OCI-LY7 (cell line): ENCODE measurements around the gene MDK. TPM values are rescaled to one million over a fixed set of nuclear protein-coding genes. Genes with fewer than 3 reads are reported as not detected.

Source experiments
- BruUV-seq: library from RNA; stranded (reverse); fragments of 400-500 nt; replicated peaks from 2 replicates; lab custom pipeline; 2021; lab: Mats Ljungman, UMichigan
- CTCF ChIA-PET: fragments of 300-600 bp; sonication (Branson Sonifier 250); formaldehyde crosslinking; loops from one replicate; lab custom pipeline; 2022; ENCODE audit warnings: antibody characterized with exemption; ENCODE audit not compliant: unreplicated experiment; lab: Charles Lee
- POLR2A ChIA-PET: fragments of 300-600 bp; sonication (Branson Sonifier 250); formaldehyde crosslinking; loops from one replicate; lab custom pipeline; 2022; ENCODE audit warnings: antibody characterized with exemption; lab: Charles Lee
- DNase-seq: peaks from one replicate; pipeline ENCODE4 v3.0.0-alpha.2; 2015; ENCODE audit warnings: low spot score
- H2AFZ ChIP-seq: fragments of 200-600 bp; sonication (generic), shearing (Covaris generic); 2 replicates; pipeline ENCODE4 v1.6.1; 2014; ENCODE audit warnings: mild to moderate bottlenecking, antibody characterized with exemption, low read length, moderate library complexity
- H3K27ac ChIP-seq: fragments of 200-600 bp; sonication (generic); 2 replicates; pipeline ENCODE4 v1.5.1; 2014; ENCODE audit warnings: mixed run types, low read depth, mild to moderate bottlenecking, moderate library complexity, low read length, inconsistent platforms; ENCODE audit not compliant: poor library complexity, severe bottlenecking
- H3K36me3 ChIP-seq: fragments of 200-600 bp; sonication (generic); 2 replicates; pipeline ENCODE4 v1.6.1; 2014; ENCODE audit warnings: mild to moderate bottlenecking, antibody characterized with exemption, low read length, moderate library complexity, mixed read lengths; ENCODE audit not compliant: insufficient read depth
- H3K4me1 ChIP-seq: fragments of 200-600 bp; sonication (generic); 2 replicates; pipeline ENCODE4 v1.5.1; 2014; ENCODE audit warnings: mild to moderate bottlenecking, low read length; ENCODE audit not compliant: insufficient read depth, poor library complexity, severe bottlenecking
- H3K4me2 ChIP-seq: fragments of 200-600 bp; sonication (generic); 2 replicates; pipeline ENCODE4 v1.6.1; 2014; ENCODE audit warnings: mild to moderate bottlenecking, low read length
- H3K4me3 ChIP-seq: fragments of 200-600 bp; sonication (generic); 2 replicates; pipeline ENCODE4 v1.5.1; 2014; ENCODE audit warnings: mild to moderate bottlenecking, low read depth, low read length; ENCODE audit not compliant: poor library complexity, severe bottlenecking
- H3K79me2 ChIP-seq: fragments of 200-600 bp; sonication (generic); 2 replicates; pipeline ENCODE4 v1.6.1; 2016; ENCODE audit warnings: low read depth, mild to moderate bottlenecking, low read length, moderate library complexity, mixed read lengths; ENCODE audit not compliant: insufficient read depth
- H3K9me2 ChIP-seq: fragments of 200-600 bp; sonication (generic); 2 replicates; pipeline ENCODE4 v1.6.1; 2016; ENCODE audit warnings: mild to moderate bottlenecking, low read length, mixed read lengths; ENCODE audit not compliant: insufficient read depth
- H3K9me3 ChIP-seq: fragments of 200-600 bp; sonication (generic); 2 replicates; pipeline ENCODE4 v1.6.1; 2014; ENCODE audit warnings: mild to moderate bottlenecking, mixed run types, low read length, mixed read lengths
- H4K20me1 ChIP-seq: fragments of 200-600 bp; sonication (generic); 2 replicates; pipeline ENCODE4 v1.6.1; 2014; ENCODE audit warnings: mild to moderate bottlenecking, antibody characterized with exemption, low read length, moderate library complexity, mixed read lengths; ENCODE audit not compliant: insufficient read depth
- CTCF ChIP-seq: fragments of 200-600 bp; sonication (generic); conservative IDR thresholded peaks from 2 replicates; pipeline ENCODE4 v1.5.1; 2014; ENCODE audit warnings: mild to moderate bottlenecking, antibody characterized with exemption, low read length, moderate library complexity, mixed read lengths
- EZH2phosphoT487 ChIP-seq: fragments of 200-600 bp; sonication (generic); IDR thresholded peaks from 2 replicates; pipeline ENCODE4 v1.6.1; 2018; ENCODE audit warnings: low read depth, borderline replicate concordance, mild to moderate bottlenecking, mixed run types, antibody characterized with exemption, low read length, moderate library complexity, mixed read lengths
- intact Hi-C: fragments of 100-400 bp; cut with micrococcal nuclease; formaldehyde crosslinking; loops from one replicate; pipeline ENCODE4 v1.10.0; 2022; ENCODE audit not compliant: unreplicated experiment
- total RNA-seq, 2 experiments: library from RNA; depleted of rRNA in 1 of 2; stranded (reverse); fragments of >200 nt in 1 of 2; shearing (Covaris generic) in 1 of 2; gene quantifications; 2 replicates each; pipeline ENCODE4 v1.2.3, GENCODE V29; 2014 to 2022

MDK gene
- total RNA-seq, 2 experiments from 2014 or later: 5.1 to 6.2 TPM

GRCh38 chr11:46391186-46391577, 9.7 kb downstream of the MDK start:
- CTCF ChIA-PET: interaction anchor here (0.6 kb wide), 1 partner anchor 620 kb away, joined by 4 read pairs; no protein-coding TSS in a partner anchor
- Histone ChIP-seq H3K36me3 (0 out of 2 replicates have a peak, but pooled peaks cover 6% of the 10 kb centered on the region), H3K27ac (no peak overlapping the region), H3K79me2 (no peaks in the 10 kb centered on the region), H2AFZ (no peak overlapping the region), H3K4me2 (no peak overlapping the region), H3K9me3 (no peaks in the 10 kb centered on the region), H3K9me2 (no peaks in the 10 kb centered on the region), H4K20me1 (no peaks in the 10 kb centered on the region), H3K4me1 (no peaks in the 10 kb centered on the region), H3K4me3 (no peak overlapping the region)
- no peak for DNase-seq
- TF ChIP-seq CTCF: no peak
- no TSS peak for BruUV-seq
- intact Hi-C loops: no loop called here
- POLR2A ChIA-PET: no interaction called here

GRCh38 chr11:46391578-46392420, 10.3 kb downstream of the MDK start, which contains the start of gene CHRM4:
TSS of gene CHRM4 (minus strand) at chr11:46391776. CDS start at chr11:46386557, 5,219 bp downstream.
- Histone ChIP-seq H3K27ac (no peak within 1 kb of the TSS), H3K9me3 (no peaks in the 10 kb centered on the region), H3K9me2 (no peaks in the 10 kb centered on the region), H2AFZ (no peak within 1 kb of the TSS), H3K36me3 (peaks cover 10% of the 10 kb centered on the region; the same call in 1 of the 2 replicates), H3K4me2 (peak within 1 kb of the TSS; percentile 46; the same call in 1 of the 2 replicates), H3K79me2 (no peaks in the 10 kb centered on the region), H3K4me3 (no peak within 1 kb of the TSS), H4K20me1 (no peaks in the 10 kb centered on the region), H3K4me1 (no peaks in the 10 kb centered on the region)
- BruUV-seq: no TSS peak
- ChIA-PET CTCF (interaction anchor here (0.6 kb wide), 1 partner anchor 620 kb away, joined by 4 read pairs; no protein-coding TSS in a partner anchor), POLR2A (interaction anchor here (0.6 kb wide), 1 partner anchor 225 kb away, joined by 3 read pairs; the partner anchor contains the start of genes ATG13 and HARBI1)
- TF ChIP-seq CTCF (peak; percentile 43), EZH2phosphoT487 (no peak)
- intact Hi-C loops: no loop called here
- DNase-seq: no peak
